Neural cell (in vitro differentiated cells): Measurements from ENCODE around the gene AKR1A1. TPM values are rescaled to one million over a fixed set of nuclear protein-coding genes. Genes with fewer than 3 reads are reported as not detected.
A peak's percentile ranks its signal among the peaks of the same experiment; 100 is the strongest.
"Not testable (repeated sequence)": the region's sequence is repeated elsewhere in the genome, so short reads cannot be mapped to it uniquely, and the experiment has no call there.

Experiments used
- H2AFZ ChIP-seq: fragments of 200-600, 300-800 bp; sonication (generic), shearing (Covaris generic); 2 replicates; pipeline ENCODE4 v1.6.0; 2014; ENCODE audit warnings: low read depth, mild to moderate bottlenecking, antibody characterized with exemption, low read length, moderate library complexity
- H3F3A ChIP-seq: fragments of 200-600 bp; shearing (Covaris generic); 2 replicates; pipeline ENCODE4 v1.6.1; 2016; ENCODE audit warnings: mild to moderate bottlenecking, moderate library complexity, mixed read lengths, antibody characterized with exemption, low read length; ENCODE audit not compliant: insufficient read depth, poor library complexity, severe bottlenecking
- H3K27ac ChIP-seq: fragments of 200-600, 300-800 bp; sonication (generic), shearing (Covaris generic); 2 replicates; pipeline ENCODE4 v1.5.1; 2014; ENCODE audit warnings: mild to moderate bottlenecking, low read length, moderate library complexity
- H3K27me3 ChIP-seq: fragments of 300-800, 200-600 bp; sonication (generic), shearing (Covaris generic); 2 replicates; pipeline ENCODE4 v1.6.0; 2014; ENCODE audit warnings: mild to moderate bottlenecking, low read depth, low read length, moderate library complexity; ENCODE audit not compliant: insufficient read depth
- H3K36me3 ChIP-seq: fragments of 300-800, 200-600 bp; sonication (generic), shearing (Covaris generic); 2 replicates; pipeline ENCODE4 v1.5.1; 2014; ENCODE audit warnings: mild to moderate bottlenecking, antibody characterized with exemption, low read length, moderate library complexity; ENCODE audit not compliant: insufficient read depth
- H3K4me2 ChIP-seq: fragments of 300-800, 200-600 bp; sonication (generic), shearing (Covaris generic); 2 replicates; pipeline ENCODE4 v1.6.0; 2014; ENCODE audit warnings: mild to moderate bottlenecking, low read length
- H3K4me3 ChIP-seq: fragments of 300-800, 200-600 bp; sonication (generic), shearing (Covaris generic); 2 replicates; pipeline ENCODE4 v1.5.1; 2014; ENCODE audit warnings: mild to moderate bottlenecking, low read length, moderate library complexity
- H3K79me2 ChIP-seq: fragments of 200-600 bp; shearing (Covaris generic); replicated peaks from 2 replicates; pipeline ENCODE4 v1.6.0; 2014; ENCODE audit warnings: mild to moderate bottlenecking, low read length, moderate library complexity; ENCODE audit not compliant: insufficient read depth
- H3K9ac ChIP-seq: fragments of 300-800, 200-600 bp; sonication (generic), shearing (Covaris generic); 2 replicates; pipeline ENCODE4 v1.6.1; 2016; ENCODE audit warnings: mild to moderate bottlenecking, low read length, mixed read lengths
- H3K9me2 ChIP-seq: fragments of 200-600 bp; shearing (Covaris generic); 2 replicates; pipeline ENCODE4 v1.6.1; 2016; ENCODE audit warnings: mild to moderate bottlenecking, low read length, mixed read lengths; ENCODE audit not compliant: insufficient read depth
- H3K9me3 ChIP-seq: fragments of 200-600, 300-800 bp; sonication (generic), shearing (Covaris generic); 2 replicates; pipeline ENCODE4 v1.6.1; 2016; ENCODE audit warnings: mild to moderate bottlenecking, mixed run types, low read length, moderate library complexity, mixed read lengths
- H4K20me1 ChIP-seq: fragments of 200-600 bp; shearing (Covaris generic); 2 replicates; pipeline ENCODE4 v1.6.1; 2016; ENCODE audit warnings: mild to moderate bottlenecking, mixed run types; ENCODE audit not compliant: insufficient read depth
- EP300 ChIP-seq: fragments of 450-650 bp; conservative IDR thresholded peaks from 2 replicates; pipeline ENCODE4 v1.6.1; 2014; ENCODE audit warnings: antibody characterized with exemption, mild to moderate bottlenecking, moderate library complexity; ENCODE audit not compliant: poor library complexity, severe bottlenecking
- EZH2 ChIP-seq: fragments of 200-600, 300-800 bp; shearing (Covaris generic), sonication (generic); IDR thresholded peaks from 2 replicates; pipeline ENCODE4 v1.6.1; 2014; ENCODE audit warnings: antibody characterized with exemption, low read length, borderline replicate concordance, mild to moderate bottlenecking; ENCODE audit not compliant: insufficient read depth, poor library complexity, severe bottlenecking
- MXI1 ChIP-seq: fragments of 450-650 bp; conservative IDR thresholded peaks from 2 replicates; pipeline ENCODE4 v1.6.1; 2014; ENCODE audit warnings: antibody characterized with exemption, mild to moderate bottlenecking; ENCODE audit not compliant: poor library complexity, severe bottlenecking
- POLR2AphosphoS5 ChIP-seq: IDR thresholded peaks from 2 replicates; pipeline ENCODE4 v1.6.1; 2012
- RAD21 ChIP-seq: fragments of 450-650 bp; conservative IDR thresholded peaks from 2 replicates; pipeline ENCODE4 v1.6.1; 2014; ENCODE audit warnings: antibody characterized with exemption, mild to moderate bottlenecking, moderate library complexity
- SMC3 ChIP-seq: fragments of 450-650 bp; conservative IDR thresholded peaks from 2 replicates; pipeline ENCODE4 v1.6.1; 2014; ENCODE audit warnings: antibody characterized with exemption, mild to moderate bottlenecking, moderate library complexity; ENCODE audit not compliant: poor library complexity
- TAF1 ChIP-seq: IDR thresholded peaks from 2 replicates; pipeline ENCODE4 v1.6.1; 2012; ENCODE audit warnings: low read depth
- polyA plus RNA-seq: library from polyadenylated mRNA; depleted of rRNA; stranded (reverse); fragments of >200 nt; gene quantifications from 2 replicates; pipeline ENCODE4 v1.2.3, GENCODE V29; 2014
- TF ChIP-seq, protein P1 (sequence below): fragments of 450-650 bp; IDR thresholded peaks from 2 replicates; pipeline ENCODE4 v1.5.1; 2014; ENCODE audit warnings: antibody characterized with exemption, mild to moderate bottlenecking, moderate library complexity; ENCODE audit not compliant: poor library complexity, severe bottlenecking

AKR1A1 gene
- polyA plus RNA-seq, 1 donor from 2014 or later, result 170 TPM

- no peak overlapping the region for H3K4me3 ChIP-seq
- peaks cover 4% of the 10 kb centered on the region for H3K36me3 ChIP-seq
- no peaks in the 10 kb centered on the region for H3K9me2 ChIP-seq
- no peaks in the 10 kb centered on the region for H4K20me1 ChIP-seq
- H3K79me2 ChIP-seq, result no peaks in the 10 kb centered on the region
- H2AFZ ChIP-seq, result no peak overlapping the region
- no peak overlapping the region for H3K27ac ChIP-seq
- no peaks in the 10 kb centered on the region for H3K27me3 ChIP-seq
- no peaks in the 10 kb centered on the region for H3K9me3 ChIP-seq
- H3K4me2 ChIP-seq, result no peak overlapping the region
- H3K9ac ChIP-seq, result no peak overlapping the region
- TF ChIP-seq SMC3 (no peak), TAF1 (no peak)
- TF ChIP-seq, protein P1, sequence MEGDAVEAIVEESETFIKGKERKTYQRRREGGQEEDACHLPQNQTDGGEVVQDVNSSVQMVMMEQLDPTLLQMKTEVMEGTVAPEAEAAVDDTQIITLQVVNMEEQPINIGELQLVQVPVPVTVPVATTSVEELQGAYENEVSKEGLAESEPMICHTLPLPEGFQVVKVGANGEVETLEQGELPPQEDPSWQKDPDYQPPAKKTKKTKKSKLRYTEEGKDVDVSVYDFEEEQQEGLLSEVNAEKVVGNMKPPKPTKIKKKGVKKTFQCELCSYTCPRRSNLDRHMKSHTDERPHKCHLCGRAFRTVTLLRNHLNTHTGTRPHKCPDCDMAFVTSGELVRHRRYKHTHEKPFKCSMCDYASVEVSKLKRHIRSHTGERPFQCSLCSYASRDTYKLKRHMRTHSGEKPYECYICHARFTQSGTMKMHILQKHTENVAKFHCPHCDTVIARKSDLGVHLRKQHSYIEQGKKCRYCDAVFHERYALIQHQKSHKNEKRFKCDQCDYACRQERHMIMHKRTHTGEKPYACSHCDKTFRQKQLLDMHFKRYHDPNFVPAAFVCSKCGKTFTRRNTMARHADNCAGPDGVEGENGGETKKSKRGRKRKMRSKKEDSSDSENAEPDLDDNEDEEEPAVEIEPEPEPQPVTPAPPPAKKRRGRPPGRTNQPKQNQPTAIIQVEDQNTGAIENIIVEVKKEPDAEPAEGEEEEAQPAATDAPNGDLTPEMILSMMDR, result no peak
- no peaks in the 10 kb centered on the region for H3F3A ChIP-seq
Observed at GRCh38 chr1:45510972-45511527, 39.6 kb upstream of the AKR1A1 start.

GRCh38 chr1:45512641-45513054, 38.0 kb upstream of the AKR1A1 start:
- Histone ChIP-seq H3K9ac (no peak overlapping the region), H3K27ac (no peak overlapping the region), H3F3A (no peaks in the 10 kb centered on the region), H2AFZ (no peak overlapping the region), H3K36me3 (peaks cover 4% of the 10 kb centered on the region), H4K20me1 (no peaks in the 10 kb centered on the region), H3K27me3 (no peaks in the 10 kb centered on the region), H3K9me2 (no peaks in the 10 kb centered on the region), H3K79me2 (no peaks in the 10 kb centered on the region), H3K9me3 (no peaks in the 10 kb centered on the region), H3K4me2 (no peak overlapping the region), H3K4me3 (no peak overlapping the region)
- TF ChIP-seq RAD21 (peak; percentile 44), MXI1 (no peak), TAF1 (no peak), EP300 (no peak), POLR2AphosphoS5 (no peak), EZH2 (no peak), SMC3 (peak; percentile 63)
- TF ChIP-seq, protein P1, result peak; percentile 55

GRCh38 chr1:45513532-45514260, 36.9 kb upstream of the AKR1A1 start:
- not testable (repeated sequence) for H3F3A ChIP-seq, H2AFZ ChIP-seq, H3K27ac ChIP-seq, H3K4me2 ChIP-seq, H3K9me3 ChIP-seq, H4K20me1 ChIP-seq, H3K79me2 ChIP-seq, H3K9me2 ChIP-seq, H3K27me3 ChIP-seq, H3K36me3 ChIP-seq, H3K4me3 ChIP-seq, H3K9ac ChIP-seq
